NT2/D1 (cell line): ENCODE data around the gene SMC3.

Experiments
- SUZ12 ChIP-seq: IDR thresholded peaks from 2 replicates; pipeline ENCODE4 v1.6.1; 2011; ENCODE audit not compliant: insufficient read length, insufficient read depth; ENCODE audit errors: extremely low read depth
- ZNF274 ChIP-seq: IDR thresholded peaks from 2 replicates; pipeline ENCODE4 v1.6.1; 2011; ENCODE audit warnings: mild to moderate bottlenecking, low read depth, low read length

DNA sequence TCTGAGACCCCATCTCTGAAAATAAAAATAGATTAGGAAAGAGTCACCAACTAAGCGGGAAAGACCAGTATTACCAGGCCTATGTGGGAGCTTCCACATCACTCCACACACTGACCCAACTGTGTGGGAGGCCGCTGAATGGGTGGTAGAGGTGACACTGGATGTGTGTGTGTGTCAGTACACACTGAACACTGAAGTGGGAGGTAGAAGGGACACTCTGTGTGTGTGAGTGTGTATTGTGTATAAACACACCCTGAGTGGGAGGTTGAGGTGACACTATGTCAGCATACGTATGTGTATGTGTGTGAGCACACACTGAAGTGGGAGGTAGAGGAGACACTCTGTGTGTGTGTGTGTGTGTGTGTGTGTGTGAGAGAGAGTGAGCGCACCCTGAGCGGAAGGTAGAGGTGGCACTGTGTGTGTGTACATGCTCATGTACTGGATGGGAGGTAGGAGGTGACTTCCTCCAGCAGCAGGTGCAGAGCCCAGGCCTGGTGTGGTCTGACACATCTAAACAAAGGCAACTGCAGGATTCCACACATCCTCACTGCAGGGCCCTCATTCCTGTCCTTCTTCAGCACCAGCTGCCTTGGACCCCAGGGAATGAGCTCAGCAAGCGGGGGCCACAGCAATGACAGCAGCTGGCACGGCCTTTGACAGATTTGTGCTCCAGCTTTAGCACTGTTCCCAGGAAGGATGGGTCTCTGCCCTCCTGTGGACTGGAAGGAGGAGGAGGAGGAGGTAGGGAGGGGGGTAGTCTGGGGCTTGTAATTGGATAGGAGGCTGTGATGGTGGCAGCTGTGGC lies 50.1 kb downstream of the SMC3 start:
- TF ChIP-seq ZNF274 (no peak), SUZ12 (no peak)
